ENCODE measurements around the gene CCDC33.

Gene CCDC33

DNA sequence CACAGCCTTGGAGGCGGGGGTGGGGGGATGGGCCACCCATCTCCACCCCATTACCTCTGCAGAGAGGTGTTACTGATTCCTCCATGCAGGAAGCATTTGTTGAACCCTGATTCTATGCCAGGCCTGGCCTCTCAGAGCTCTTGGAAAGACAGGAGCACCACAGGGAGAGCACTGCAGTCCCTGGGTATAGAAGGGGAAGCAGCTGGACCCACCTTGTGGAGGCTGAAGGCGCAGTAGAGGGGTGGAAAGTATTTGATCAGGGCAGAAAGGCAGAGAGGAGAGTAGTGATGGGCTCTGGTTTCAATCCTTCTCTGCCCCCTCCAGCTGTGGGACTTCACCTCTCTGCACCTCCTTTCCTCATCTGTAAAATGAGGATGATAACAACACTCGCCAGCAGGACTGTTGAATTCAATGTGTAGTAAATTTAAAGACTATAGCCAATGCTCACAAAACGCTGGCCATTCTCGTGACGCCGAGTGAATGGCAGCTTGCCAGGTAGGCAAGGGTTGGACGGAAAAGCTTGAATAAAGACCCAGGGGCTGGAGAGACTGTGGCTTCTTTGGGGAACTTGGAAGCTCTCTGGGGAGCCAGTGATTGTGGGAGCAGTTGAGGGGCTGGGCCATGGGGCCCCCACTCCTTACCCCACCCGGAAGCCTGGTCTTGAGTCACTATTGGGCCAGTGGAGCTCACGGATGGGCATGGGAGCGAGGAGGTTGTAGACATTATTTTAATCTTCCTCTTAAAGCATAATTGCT, 8.0 kb upstream of the CCDC33 start:
- in situ Hi-C loops (cut with HindIII; ENCODE audit: low sequenced_read_pairs): no loop called here
- no peak overlapping the region for H3K4me3 ChIP-seq (ENCODE audit: low read depth, low read length)
- DNase-seq (ENCODE audit: low read depth, low spot score): peak; percentile 29
- TF ChIP-seq, protein P1, sequence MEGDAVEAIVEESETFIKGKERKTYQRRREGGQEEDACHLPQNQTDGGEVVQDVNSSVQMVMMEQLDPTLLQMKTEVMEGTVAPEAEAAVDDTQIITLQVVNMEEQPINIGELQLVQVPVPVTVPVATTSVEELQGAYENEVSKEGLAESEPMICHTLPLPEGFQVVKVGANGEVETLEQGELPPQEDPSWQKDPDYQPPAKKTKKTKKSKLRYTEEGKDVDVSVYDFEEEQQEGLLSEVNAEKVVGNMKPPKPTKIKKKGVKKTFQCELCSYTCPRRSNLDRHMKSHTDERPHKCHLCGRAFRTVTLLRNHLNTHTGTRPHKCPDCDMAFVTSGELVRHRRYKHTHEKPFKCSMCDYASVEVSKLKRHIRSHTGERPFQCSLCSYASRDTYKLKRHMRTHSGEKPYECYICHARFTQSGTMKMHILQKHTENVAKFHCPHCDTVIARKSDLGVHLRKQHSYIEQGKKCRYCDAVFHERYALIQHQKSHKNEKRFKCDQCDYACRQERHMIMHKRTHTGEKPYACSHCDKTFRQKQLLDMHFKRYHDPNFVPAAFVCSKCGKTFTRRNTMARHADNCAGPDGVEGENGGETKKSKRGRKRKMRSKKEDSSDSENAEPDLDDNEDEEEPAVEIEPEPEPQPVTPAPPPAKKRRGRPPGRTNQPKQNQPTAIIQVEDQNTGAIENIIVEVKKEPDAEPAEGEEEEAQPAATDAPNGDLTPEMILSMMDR (IDR thresholded peaks at IDR 0.05; ENCODE audit: low read depth, low read length): no peak

DNA sequence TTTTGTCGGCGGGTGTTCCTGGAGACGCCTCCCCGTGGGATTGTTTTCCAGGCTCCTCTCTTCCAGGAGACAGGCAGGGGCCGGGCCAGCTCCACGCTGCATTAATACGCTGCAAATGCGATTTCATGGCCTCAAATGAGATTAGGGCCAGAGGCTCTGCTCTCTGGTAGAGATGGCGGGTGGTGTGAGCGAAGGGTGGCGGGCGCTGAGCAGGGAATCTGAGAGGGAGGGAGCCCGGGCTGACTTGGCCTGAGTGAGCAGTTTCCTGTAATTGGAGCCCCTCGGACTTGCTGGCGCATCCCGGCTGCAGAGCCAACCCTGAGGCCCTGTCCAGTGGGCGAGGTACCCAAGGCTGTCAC, 7.4 kb upstream of the CCDC33 start:
- TF ChIP-seq, protein P1 (IDR thresholded peaks at IDR 0.05; ENCODE audit: low read depth, low read length): no peak
- no peak overlapping the region for H3K4me3 ChIP-seq (ENCODE audit: low read depth, low read length)
- peak; percentile 27 for DNase-seq (ENCODE audit: low read depth, low spot score)
- in situ Hi-C loops (cut with HindIII; ENCODE audit: low sequenced_read_pairs): no loop called here

DNA sequence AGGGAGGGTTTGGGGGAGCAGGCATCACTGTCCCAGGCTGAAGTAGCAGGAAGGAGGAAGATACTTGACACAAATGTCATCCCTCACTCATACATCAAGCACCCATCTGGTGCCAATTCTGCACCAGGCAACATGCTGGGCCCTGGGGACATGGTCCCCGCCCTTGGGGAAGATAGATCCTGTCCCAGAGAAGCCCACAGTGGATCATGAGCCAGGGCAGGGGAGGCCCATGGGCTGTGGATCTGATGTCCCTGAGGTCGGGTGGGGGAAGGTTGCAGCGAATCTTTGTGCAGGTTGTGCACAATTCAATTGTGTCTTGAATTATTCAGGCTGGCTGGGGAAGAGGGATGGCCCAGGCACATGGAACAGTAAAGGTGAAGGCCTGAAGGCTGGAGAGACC, 6.4 kb upstream of the CCDC33 start:
- H3K4me3 ChIP-seq (ENCODE audit: low read depth, low read length): no peak overlapping the region
- no peak for DNase-seq (ENCODE audit: low read depth, low spot score)
- in situ Hi-C loops (cut with HindIII; ENCODE audit: low sequenced_read_pairs): no loop called here
- TF ChIP-seq, protein P1 (IDR thresholded peaks at IDR 0.05; ENCODE audit: low read depth, low read length): no peak

DNA sequence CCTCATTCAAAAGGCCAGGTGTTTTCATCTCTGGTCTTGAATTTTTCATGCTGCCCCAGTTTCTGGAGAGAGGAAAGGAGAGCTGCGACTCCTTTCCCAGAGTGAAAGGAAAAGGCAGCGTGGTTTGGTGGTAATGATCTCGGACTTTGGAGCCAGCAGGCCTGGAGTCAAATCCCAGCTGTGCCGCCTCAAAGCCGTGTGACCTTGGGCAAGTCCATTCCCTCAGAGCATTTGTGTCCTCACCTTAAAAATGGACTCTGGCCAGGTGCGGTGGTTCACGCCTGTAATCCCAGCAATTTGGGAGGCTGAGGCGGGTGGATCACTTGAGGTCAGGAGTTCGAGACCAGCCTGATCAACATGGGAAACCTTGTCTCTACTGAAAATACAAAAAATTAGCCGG, 4.7 kb upstream of the CCDC33 start:
- TF ChIP-seq, protein P1 (IDR thresholded peaks at IDR 0.05; ENCODE audit: low read depth, low read length): no peak
- H3K4me3 ChIP-seq (ENCODE audit: low read depth, low read length): no peak overlapping the region
- no peak for DNase-seq (ENCODE audit: low read depth, low spot score)
- in situ Hi-C loops (cut with HindIII; ENCODE audit: low sequenced_read_pairs): no loop called here

DNA sequence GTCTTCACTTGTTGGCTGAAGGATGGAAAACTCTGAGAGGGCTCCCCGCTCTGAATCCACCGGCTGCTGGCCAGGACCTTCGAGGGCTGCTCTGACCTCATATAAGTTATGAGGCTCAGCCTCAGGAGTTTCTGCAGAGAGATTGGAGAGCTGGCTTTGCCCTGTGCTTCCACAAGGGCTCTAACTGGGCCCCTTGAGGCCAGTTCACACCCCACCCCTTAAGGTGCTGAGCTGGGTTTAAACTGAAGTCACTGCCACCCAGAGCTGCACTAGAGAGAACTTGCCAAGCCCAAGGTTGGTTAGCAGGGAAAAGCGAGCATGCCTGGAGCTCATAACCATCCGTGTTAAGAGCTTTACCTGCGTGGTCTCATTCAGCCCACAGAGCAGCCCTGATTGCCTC, 2.8 kb upstream of the CCDC33 start:
- no peak for DNase-seq (ENCODE audit: low read depth, low spot score)
- H3K4me3 ChIP-seq (ENCODE audit: low read depth, low read length): no peak overlapping the region
- TF ChIP-seq, protein P1 (IDR thresholded peaks at IDR 0.05; ENCODE audit: low read depth, low read length): no peak
- in situ Hi-C loops (cut with HindIII; ENCODE audit: low sequenced_read_pairs): no loop called here

DNA sequence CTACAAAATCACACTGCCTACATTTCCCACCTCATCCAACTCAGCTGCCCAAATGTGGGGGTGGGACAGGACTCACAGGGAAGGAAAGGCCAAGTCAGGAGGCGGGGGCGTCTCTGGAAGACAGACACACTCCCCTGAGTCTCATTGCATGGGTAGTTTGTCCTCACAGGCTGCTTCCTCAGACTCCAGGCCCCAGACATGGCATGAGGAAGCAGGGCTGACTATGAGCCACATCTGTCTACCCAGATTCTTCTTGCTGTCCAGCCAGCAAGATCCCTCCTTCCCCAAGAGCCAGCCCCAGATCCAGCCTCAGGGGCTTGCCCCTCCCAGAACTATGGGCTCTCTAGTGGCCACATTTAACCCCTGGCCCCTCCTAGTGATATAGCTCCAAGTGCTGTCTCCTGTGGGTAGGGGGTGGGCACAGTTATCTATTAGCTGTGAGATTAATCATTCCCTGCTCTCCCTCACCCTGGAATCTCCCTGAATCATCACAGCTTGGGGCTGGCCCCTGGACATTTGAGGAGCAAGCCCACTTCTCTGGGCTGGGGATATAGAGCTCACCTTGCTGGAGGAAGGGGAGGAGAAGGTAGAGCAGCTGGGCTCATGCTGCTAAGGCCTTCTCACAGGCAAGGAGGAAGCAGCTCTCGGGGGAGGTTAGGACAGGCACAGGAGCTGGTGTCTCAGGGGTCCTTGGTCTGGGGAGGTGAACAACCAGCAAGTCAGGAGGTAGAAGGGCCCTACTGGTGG, 2.1 kb upstream of the CCDC33 start:
- in situ Hi-C loops (cut with HindIII; ENCODE audit: low sequenced_read_pairs): no loop called here
- TF ChIP-seq, protein P1 (IDR thresholded peaks at IDR 0.05; ENCODE audit: low read depth, low read length): no peak
- no peak for DNase-seq (ENCODE audit: low read depth, low spot score)
- no peak overlapping the region for H3K4me3 ChIP-seq (ENCODE audit: low read depth, low read length)
